A172 (cell line): ENCODE measurements around the gene CCDC184. TPM values are rescaled to one million over a fixed set of nuclear protein-coding genes. Genes with fewer than 3 reads are reported as not detected.

Experiments
- DNase-seq: peaks from one replicate; pipeline ENCODE4 v3.0.0-alpha.2; 2015; ENCODE audit warnings: low spot score
- total RNA-seq: library from RNA; depleted of rRNA; stranded (reverse); fragments of >200 nt; shearing (Covaris generic); gene quantifications from 2 replicates; pipeline ENCODE4 v1.2.3, GENCODE V29; 2014

CCDC184 gene
- total RNA-seq, 1 experiment from 2014 or later = not detected

GRCh38 chr12:48179466-48179865, 4.0 kb upstream of the CCDC184 start:
- no peak for DNase-seq

GRCh38 chr12:48180424-48180823, 3.0 kb upstream of the CCDC184 start:
- DNase-seq = no peak

GRCh38 chr12:48180857-48181495, 2.5 kb upstream of the CCDC184 start:
- no peak for DNase-seq

- DNase-seq = no peak
Observed at GRCh38 chr12:48182631-48183030, 813 bp upstream of the CCDC184 start.

GRCh38 chr12:48183876-48184548, 568 bp downstream of the CCDC184 start:
- DNase-seq = no peak

GRCh38 chr12:48184549-48184922, 1.1 kb downstream of the CCDC184 start:
- no peak for DNase-seq

- DNase-seq = no peak
Observed at GRCh38 chr12:48185181-48185919, 1.9 kb downstream of the CCDC184 start.

GRCh38 chr12:48187916-48188695, 4.7 kb downstream of the CCDC184 start:
- no peak for DNase-seq

- DNase-seq = peak; percentile 52
Observed at GRCh38 chr12:48189331-48190125, 6.1 kb downstream of the CCDC184 start.

- DNase-seq = no peak
Observed at GRCh38 chr12:48191096-48191495, 7.7 kb downstream of the CCDC184 start.

- DNase-seq = no peak
Observed at GRCh38 chr12:48192861-48193260, 9.4 kb downstream of the CCDC184 start.

GRCh38 chr12:48193623-48194022, 10.2 kb downstream of the CCDC184 start:
- no peak for DNase-seq

- no peak for DNase-seq
Observed at GRCh38 chr12:48194799-48195201, 11.4 kb downstream of the CCDC184 start.

GRCh38 chr12:48197549-48197970, 14.1 kb downstream of the CCDC184 start:
- no peak for DNase-seq

- DNase-seq = no peak
Observed at GRCh38 chr12:48197971-48198671, 14.7 kb downstream of the CCDC184 start.

GRCh38 chr12:48198672-48198971, 15.2 kb downstream of the CCDC184 start:
- DNase-seq = no peak

- DNase-seq = no peak
Observed at GRCh38 chr12:48198985-48199384, 15.5 kb downstream of the CCDC184 start.

- DNase-seq = no peak
Observed at GRCh38 chr12:48199774-48200221, 16.4 kb downstream of the CCDC184 start.

- no peak for DNase-seq
Observed at GRCh38 chr12:48201091-48201490, 17.6 kb downstream of the CCDC184 start.

- no peak for DNase-seq
Observed at GRCh38 chr12:48201516-48201915, 18.1 kb downstream of the CCDC184 start.

- DNase-seq = no peak
Observed at GRCh38 chr12:48202766-48203165, 19.3 kb downstream of the CCDC184 start.
